Stimulated activated CD4-positive, alpha-beta T cell treated with anti-CD3 and anti-CD28 coated beads, Interleukin-1b, Interleukin-23, amount 100 ng/mL, for 24 hours (primary cell): ENCODE data around the gene NXN.
"Not testable (repeated sequence)": the region's sequence is repeated elsewhere in the genome, so short reads cannot be mapped to it uniquely, and the experiment has no call there.

Experiments used
- DNase-seq, 4 experiments: peaks; one replicate each; pipeline ENCODE4 v3.0.0-alpha.2; 2020; ENCODE audit warnings: low read depth in 4 of 4, low spot score in 1 of 4

NXN gene

GRCh38 chr17:781805-782731 is 197.5 kb downstream of the NXN start, which contains the start of the genes GLOD4 and MRM3:
Gene GLOD4, minus strand, starts transcription at chr17:782280. Its CDS starts 25 bp downstream, at chr17:782255.
Gene MRM3, plus strand, starts transcription at chr17:782353. Its CDS starts 26 bp downstream, at chr17:782379.
- peak; percentile 88 to 92 (median 90) for DNase-seq

GRCh38 chr17:778096-778495 is 201.5 kb downstream of the NXN start:
- DNase-seq, result no peak

GRCh38 chr17:774313-774584 is 205.3 kb downstream of the NXN start:
- no peak for DNase-seq

- DNase-seq, result no peak
Measured at GRCh38 chr17:773467-774312, 205.9 kb downstream of the NXN start.

DNA sequence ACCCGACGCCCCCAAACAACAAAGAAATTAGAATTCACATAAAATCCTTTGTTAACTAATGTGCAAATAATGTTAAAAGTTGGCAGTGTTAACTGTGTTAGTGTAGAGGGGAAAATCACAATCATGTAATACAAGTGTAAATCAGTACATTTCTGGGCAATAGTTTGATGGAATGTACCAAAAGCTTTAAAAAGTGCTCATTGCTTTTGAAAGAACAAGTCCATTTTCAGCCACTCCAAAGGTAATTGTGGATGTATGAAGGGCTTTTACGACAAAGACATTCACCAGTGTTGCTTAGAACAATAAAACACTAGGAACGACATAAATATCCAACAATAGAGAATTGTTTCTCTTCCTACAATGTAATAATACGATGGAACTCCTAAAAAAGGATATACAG is 206.6 kb downstream of the NXN start:
- DNase-seq, result no peak

- no peak for DNase-seq
Measured at GRCh38 chr17:767076-767475, 212.5 kb downstream of the NXN start.

DNA sequence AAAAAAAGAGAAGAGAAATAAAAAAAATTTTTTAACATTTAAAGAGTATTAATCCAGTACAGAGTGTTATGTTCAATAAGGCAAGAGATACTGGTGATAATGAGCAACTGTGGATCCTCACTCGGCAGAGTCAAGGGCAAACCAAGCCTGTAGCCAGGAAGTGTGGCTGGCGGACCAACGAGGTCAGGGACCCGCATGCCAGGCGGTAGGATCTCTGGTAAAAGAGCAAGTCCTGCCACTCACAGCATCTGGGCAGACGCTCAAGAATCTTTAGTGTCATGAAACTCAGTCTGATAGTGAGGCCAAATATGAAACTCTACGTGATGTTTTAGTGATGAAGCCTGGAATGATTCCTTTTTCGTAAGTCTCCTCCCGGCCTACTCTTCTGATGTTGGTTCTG is 219.2 kb downstream of the NXN start:
- no peak for DNase-seq

GRCh38 chr17:759964-760363 is 219.6 kb downstream of the NXN start:
- DNase-seq, result no peak

DNA sequence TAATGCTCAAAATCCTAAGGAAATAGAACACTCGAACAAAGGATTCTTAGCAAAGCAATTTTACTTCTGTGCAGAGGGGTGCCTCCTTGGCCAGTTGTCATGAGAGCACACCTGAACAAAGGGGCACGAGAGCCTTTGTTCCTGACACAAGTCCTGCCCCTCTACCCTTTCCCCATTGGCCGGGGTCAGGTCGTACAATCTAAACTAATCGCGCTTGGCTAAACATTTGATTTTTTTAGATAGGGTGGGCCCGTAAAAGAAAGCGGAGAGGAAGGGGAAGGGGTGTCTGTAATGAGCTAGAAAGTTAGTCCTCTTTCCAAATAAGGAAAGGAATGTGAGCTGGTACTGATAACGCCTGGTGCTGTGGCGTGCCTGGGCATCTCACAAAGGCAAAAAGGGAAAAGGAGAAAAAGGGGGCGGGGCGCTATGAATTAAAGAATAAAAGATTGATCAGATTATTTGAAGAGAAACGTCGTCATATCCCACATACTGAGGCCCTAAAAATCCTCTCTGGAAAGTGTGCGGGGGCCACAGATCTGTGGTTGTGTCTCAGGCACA is 223.5 kb downstream of the NXN start:
- DNase-seq, result not testable (repeated sequence)

- not testable (repeated sequence) for DNase-seq
Measured at GRCh38 chr17:755319-755961, 224.1 kb downstream of the NXN start.

DNA sequence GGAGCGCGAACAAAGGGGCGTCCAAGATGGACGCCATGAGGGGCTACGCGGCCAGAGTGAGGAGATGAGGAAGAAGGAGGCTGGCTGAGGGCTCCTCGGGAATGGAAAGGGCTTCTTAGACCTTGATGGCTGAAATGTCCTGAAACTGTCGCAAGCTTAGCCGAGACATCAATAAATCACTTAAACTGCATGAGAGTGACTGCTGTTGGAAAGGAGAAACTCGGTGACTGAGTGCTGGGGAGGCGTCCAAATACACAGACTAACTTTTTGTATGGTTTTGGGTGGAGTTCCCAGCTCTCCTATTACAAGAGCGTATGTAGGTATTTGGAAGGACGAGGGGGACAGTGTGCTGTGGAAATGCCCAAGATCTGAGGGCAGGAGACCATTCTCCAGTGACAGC is 226.2 kb downstream of the NXN start:
- no peak for DNase-seq

DNA sequence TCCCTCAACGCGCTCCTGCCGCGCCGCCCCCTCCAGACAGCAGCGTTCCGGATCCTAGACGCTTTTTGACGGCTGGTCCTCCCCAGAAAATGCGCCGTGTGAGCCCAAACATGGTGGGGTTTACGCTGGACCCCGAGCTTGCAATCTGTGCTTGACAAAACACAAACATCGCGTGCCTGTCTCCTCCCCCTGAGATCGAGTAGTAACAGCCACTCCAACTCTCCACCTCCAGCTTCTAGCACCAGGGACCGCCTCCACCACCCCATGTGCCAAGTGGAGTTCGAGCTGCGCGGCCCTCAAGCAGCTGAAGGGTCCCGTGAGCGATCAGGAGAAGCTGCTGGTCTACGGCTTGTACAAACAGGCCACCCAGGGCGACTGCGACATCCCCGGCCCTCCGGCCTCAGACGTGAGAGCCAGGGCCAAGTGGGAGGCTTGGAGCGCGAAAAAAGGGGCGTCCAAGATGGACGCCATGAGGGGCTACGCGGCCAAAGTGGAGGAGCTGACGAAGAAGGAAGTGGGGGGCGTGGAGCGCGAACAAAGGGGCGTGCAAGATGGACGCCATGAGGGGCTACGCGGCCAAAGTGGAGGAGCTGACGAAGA is 226.9 kb downstream of the NXN start:
- DNase-seq, result no peak

GRCh38 chr17:752002-752619 is 227.5 kb downstream of the NXN start, which contains the start of gene GEMIN4:
Gene GEMIN4, minus strand, starts transcription at chr17:752264. Its CDS starts 122 bp downstream, at chr17:752142.
- peak; percentile 94 to 100 (median 98) for DNase-seq

GRCh38 chr17:751269-752001 is 228.1 kb downstream of the NXN start:
- peak in 1 of 4 experiments; percentile 31 for DNase-seq

DNA sequence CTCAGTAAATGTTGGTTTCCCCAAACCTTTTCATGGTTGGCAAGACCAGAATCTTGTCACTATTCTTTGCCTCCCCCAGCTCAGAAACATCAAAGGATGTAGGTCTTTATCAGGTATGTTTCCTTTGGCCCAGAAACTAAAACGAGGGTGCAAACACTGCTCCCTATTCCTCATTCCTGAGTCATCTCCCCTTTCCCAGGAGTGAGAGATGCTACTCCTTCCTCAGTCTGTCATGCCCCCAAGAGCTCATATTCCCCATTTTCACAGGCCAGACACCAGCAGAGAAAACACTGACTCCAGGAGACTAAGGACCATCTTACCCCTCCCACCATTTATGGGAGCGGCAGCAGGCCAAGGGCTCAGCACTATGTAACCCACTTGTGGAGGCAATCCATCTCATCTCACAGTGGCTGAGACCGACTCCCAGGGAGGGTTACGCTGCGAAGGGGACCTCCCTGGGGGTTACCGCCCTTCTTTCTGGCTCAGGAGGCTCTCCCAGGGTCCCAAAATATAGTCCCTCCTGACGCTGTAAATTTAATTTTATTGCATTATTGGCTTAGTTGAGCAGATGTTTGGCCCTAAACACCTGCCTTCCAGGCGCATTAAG is 229.0 kb downstream of the NXN start:
- DNase-seq, result no peak

- DNase-seq, result not testable (repeated sequence)
Measured at GRCh38 chr17:749359-749758, 230.2 kb downstream of the NXN start.
